Ishikawa (cell line): Measurements from ENCODE around the gene HYAL1.

Experiments
- CEBPB ChIP-seq: IDR thresholded peaks from 2 replicates; pipeline ENCODE4 v1.6.1; 2012
- CREB1 ChIP-seq: IDR thresholded peaks from 2 replicates; pipeline ENCODE4 v1.6.1; 2012; ENCODE audit warnings: low read depth
- EGR1 ChIP-seq: IDR thresholded peaks from 2 replicates; pipeline ENCODE4 v1.6.1; 2012
- EP300 ChIP-seq: IDR thresholded peaks from 2 replicates; pipeline ENCODE4 v1.6.1; 2012; ENCODE audit warnings: borderline replicate concordance
- FOXM1 ChIP-seq: IDR thresholded peaks from 2 replicates; pipeline ENCODE4 v1.6.1; 2012; ENCODE audit warnings: low read depth, borderline replicate concordance
- NFIC ChIP-seq: IDR thresholded peaks from 2 replicates; pipeline ENCODE4 v1.6.1; 2012
- RAD21 ChIP-seq: IDR thresholded peaks from 2 replicates; pipeline ENCODE4 v1.6.1; 2012; ENCODE audit warnings: low read depth
- REST ChIP-seq: IDR thresholded peaks from 2 replicates; pipeline ENCODE4 v1.6.1; 2012; ENCODE audit warnings: low read depth, mild to moderate bottlenecking
- TAF1 ChIP-seq: IDR thresholded peaks from 2 replicates; pipeline ENCODE4 v1.6.1; 2012; ENCODE audit warnings: low read depth, mild to moderate bottlenecking
- TCF12 ChIP-seq: IDR thresholded peaks from 2 replicates; pipeline ENCODE4 v1.6.1; 2012; ENCODE audit warnings: low read depth
- TEAD4 ChIP-seq: IDR thresholded peaks from 2 replicates; pipeline ENCODE4 v1.6.1; 2012
- USF1 ChIP-seq: IDR thresholded peaks from 2 replicates; pipeline ENCODE4 v1.6.1; 2012
- YY1 ChIP-seq: IDR thresholded peaks from 2 replicates; pipeline ENCODE4 v1.6.1; 2012; ENCODE audit warnings: low read depth
- ZBTB7A ChIP-seq: IDR thresholded peaks from 2 replicates; pipeline ENCODE4 v1.6.1; 2012; ENCODE audit warnings: low read depth
- TF ChIP-seq, protein P1 (sequence below): IDR thresholded peaks from 2 replicates; pipeline ENCODE4 v1.6.1; 2012

The HYAL1 gene

DNA sequence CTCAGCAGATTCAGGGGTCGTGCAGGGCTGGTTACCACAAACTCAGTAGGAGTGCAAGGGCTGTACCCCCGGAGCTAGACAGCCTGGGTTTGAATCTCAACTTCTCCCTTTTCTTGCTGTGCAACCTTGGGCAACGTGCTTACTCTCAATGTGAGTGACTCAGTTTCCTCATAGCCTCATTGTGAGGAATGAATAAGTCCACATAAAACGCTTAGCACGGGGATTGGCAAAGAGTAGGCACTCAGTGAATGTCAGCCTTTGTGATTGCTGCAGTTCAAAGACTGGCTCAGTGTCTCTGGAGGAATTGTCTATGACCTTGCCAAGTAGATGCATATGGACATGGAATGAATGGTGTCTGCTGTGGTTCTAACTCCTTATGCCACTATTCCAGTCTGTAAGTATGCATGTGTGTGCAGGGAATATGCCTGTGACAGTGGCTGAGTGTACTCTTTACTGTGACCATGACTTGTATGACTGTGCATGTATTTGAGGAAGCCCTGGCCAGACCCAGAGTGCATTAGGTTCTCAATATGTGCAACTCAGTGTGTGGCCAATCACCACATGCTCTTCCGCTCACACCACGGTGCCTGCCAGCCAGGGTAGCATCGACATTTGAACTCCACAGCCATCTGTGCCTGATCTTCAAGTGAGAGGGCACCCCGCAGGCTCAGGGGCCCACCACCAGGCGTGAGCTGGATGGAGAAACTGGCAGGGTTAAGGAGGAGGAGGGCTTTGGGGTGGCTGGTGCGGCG is 3.3 kb downstream of the HYAL1 start:
- no peak for TF ChIP-seq RAD21
- no peak for TF ChIP-seq NFIC
- no peak for TF ChIP-seq TCF12
- no peak for TF ChIP-seq TEAD4
- TF ChIP-seq, protein P1, sequence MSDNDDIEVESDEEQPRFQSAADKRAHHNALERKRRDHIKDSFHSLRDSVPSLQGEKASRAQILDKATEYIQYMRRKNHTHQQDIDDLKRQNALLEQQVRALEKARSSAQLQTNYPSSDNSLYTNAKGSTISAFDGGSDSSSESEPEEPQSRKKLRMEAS, result no peak

- TF ChIP-seq USF1 (0 out of 2 replicates have a peak, but pooled peaks have one; percentile 24), ZBTB7A (no peak), CREB1 (0 out of 2 replicates have a peak, but pooled peaks have one; percentile 2), FOXM1 (no peak)
Observed at GRCh38 chr3:50299638-50299928, 3.8 kb downstream of the HYAL1 start.

GRCh38 chr3:50298836-50299637 is 4.3 kb downstream of the HYAL1 start, which contains the start of the genes HYAL3 and NAA80:
TSS of gene HYAL3 (minus strand) at chr3:50299405. CDS start at chr3:50295602, 3,803 bp downstream.
TSS of gene NAA80 (minus strand) at chr3:50299405. CDS start at chr3:50297463, 1,942 bp downstream.
- TF ChIP-seq TAF1 (no peak; the same call in 1 of the 2 replicates), ZBTB7A (no peak), TCF12 (no peak), CEBPB (no peak), REST (no peak), YY1 (0 out of 2 replicates have a peak, but pooled peaks have one; percentile 49), NFIC (no peak), TEAD4 (peak; percentile 31; the same call in 1 of the 2 replicates), FOXM1 (no peak), EGR1 (no peak), RAD21 (no peak; the same call in 1 of the 2 replicates), USF1 (no peak), CREB1 (0 out of 2 replicates have a peak, but pooled peaks have one; percentile 11), EP300 (peak; percentile 35; the same call in 1 of the 2 replicates)
- TF ChIP-seq, protein P1, result peak; percentile 80

DNA sequence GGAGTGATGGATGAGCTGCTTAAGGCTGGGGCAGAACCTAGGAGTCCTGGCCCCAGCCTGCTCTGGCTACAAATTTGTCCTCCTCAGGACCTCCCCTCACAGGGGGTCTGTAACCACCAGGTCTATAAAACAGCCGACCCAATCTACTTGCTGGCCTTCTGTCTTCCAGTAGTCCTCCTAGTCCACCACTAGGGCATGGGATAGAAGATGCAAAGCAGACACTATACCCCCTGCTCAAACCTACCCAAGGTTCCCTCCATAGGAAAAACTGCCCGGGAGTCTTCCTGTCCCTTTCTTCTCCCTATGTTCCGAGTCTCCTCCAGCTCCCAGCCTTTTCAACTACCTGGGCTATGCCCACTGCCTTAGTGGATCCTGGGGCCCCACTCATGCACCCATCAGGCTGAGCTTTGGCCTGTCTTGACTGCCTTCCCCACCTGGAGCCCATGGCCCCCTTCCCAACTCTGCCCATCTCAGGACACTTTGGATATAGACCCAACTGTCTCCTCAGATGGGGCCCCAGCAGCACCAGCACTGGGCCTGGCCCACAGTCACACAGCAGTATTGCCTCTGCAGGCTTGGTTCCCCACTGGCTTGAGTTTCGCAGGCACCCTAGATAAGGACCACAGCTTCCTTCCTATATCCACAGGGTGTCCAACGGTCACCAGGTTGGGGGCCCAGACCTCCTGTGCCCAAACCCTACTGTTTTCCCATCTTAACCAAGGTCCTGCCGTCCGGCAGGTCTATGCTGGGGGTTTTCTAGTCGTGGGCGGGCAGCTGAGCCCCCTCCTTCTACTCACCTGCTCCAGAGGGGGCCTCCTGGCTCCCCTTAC is 5.3 kb downstream of the HYAL1 start:
- TF ChIP-seq YY1, result no peak
- TF ChIP-seq, protein P1, result no peak
- TF ChIP-seq CREB1, result no peak
- TF ChIP-seq NFIC, result no peak
- no peak for TF ChIP-seq CEBPB
- no peak for TF ChIP-seq EP300
- no peak for TF ChIP-seq RAD21
- TF ChIP-seq TCF12, result no peak
- no peak for TF ChIP-seq REST

DNA sequence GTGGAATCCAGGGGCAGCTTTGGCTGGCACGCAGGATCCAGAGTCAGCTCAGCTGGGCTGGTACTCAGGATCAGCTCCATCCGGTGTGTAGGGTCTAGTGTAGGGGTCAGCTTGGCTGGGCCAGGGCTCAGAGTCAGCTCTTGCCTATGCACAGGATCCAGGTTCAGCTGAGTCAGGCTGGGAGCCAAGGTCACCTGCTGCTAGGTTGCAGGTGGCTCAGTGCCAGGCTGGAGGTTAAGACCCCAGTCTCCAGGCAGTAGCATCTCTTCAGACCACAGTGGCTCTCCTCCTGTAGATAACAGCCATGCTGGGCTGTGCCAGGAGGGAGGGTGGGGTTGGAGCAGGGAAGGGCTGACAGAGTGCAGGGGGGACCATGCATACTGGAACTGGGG is 6.0 kb downstream of the HYAL1 start:
- TF ChIP-seq FOXM1 (no peak), NFIC (no peak), YY1 (no peak), TAF1 (no peak)
